ENCODE results near the gene ADO.

Gene ADO

DNA sequence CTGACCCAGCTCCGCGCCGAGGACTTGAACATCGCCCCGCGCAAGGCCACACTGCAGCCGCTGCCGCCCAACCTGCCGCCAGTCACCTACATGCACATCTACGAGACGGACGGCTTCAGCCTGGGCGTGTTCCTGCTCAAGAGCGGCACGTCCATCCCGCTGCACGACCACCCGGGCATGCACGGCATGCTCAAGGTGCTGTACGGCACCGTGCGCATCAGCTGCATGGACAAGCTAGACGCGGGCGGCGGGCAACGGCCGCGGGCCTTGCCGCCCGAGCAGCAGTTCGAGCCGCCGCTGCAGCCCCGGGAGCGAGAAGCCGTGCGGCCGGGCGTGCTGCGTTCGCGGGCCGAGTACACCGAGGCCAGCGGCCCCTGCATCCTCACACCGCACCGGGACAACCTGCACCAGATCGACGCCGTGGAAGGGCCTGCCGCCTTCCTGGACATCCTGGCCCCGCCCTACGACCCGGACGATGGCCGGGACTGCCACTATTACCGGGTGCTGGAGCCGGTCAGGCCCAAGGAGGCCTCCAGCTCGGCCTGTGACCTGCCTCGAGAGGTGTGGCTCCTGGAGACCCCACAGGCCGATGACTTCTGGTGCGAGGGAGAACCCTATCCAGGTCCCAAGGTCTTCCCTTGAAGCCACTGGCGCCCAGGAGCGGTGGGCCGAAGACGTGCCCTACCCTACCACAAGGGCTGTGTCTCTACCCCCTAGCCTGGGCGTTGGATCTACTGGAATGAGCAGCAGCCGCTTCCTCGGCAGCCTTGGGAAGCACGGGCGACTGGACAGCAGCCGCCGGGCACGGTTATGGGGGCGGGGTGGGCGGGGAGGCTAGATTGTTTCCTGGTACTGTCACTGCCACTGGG, 945 bp downstream of the ADO start:
- TF ChIP-seq, protein P1, sequence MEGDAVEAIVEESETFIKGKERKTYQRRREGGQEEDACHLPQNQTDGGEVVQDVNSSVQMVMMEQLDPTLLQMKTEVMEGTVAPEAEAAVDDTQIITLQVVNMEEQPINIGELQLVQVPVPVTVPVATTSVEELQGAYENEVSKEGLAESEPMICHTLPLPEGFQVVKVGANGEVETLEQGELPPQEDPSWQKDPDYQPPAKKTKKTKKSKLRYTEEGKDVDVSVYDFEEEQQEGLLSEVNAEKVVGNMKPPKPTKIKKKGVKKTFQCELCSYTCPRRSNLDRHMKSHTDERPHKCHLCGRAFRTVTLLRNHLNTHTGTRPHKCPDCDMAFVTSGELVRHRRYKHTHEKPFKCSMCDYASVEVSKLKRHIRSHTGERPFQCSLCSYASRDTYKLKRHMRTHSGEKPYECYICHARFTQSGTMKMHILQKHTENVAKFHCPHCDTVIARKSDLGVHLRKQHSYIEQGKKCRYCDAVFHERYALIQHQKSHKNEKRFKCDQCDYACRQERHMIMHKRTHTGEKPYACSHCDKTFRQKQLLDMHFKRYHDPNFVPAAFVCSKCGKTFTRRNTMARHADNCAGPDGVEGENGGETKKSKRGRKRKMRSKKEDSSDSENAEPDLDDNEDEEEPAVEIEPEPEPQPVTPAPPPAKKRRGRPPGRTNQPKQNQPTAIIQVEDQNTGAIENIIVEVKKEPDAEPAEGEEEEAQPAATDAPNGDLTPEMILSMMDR (conservative IDR thresholded peaks at IDR 0.05; ENCODE audit: low read depth, low read length), result no peak
- peak overlapping the region; percentile 87 for H3K4me3 ChIP-seq (ENCODE audit: low read depth, low read length)
- DNase-seq (ENCODE audit: low read depth), result peak; percentile 45

DNA sequence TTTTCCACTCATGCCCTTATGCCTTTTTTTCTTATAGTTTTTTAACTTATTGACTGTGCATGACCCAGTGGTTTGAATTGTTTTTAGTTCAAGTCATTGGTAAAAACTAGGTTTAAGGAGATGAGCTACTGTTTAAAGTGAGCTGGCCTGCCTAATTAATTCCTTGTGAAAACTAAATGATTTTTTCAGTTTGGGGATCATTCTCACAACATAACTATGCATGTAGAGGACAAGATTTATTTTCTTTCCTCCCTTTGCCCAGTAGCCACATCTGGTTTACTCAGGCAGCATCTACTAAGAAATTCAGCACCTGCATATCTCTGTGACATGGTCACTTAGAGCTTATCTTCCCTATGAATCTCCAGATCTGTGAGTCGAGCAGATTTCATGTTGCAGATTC, 1.7 kb downstream of the ADO start:
- DNase-seq (ENCODE audit: low read depth), result no peak
- TF ChIP-seq, protein P1 (conservative IDR thresholded peaks at IDR 0.05; ENCODE audit: low read depth, low read length), result no peak
- peak overlapping the region; percentile 87 for H3K4me3 ChIP-seq (ENCODE audit: low read depth, low read length)

- H3K4me3 ChIP-seq (ENCODE audit: low read depth, low read length), result no peak overlapping the region
- no peak for DNase-seq (ENCODE audit: low read depth)
- TF ChIP-seq, protein P1 (conservative IDR thresholded peaks at IDR 0.05; ENCODE audit: low read depth, low read length), result no peak
These were observed 5.8 kb downstream of the ADO start for GRCh38 chr10:62810156-62810902.

GRCh38 chr10:62811159-62811875, 6.8 kb downstream of the ADO start:
- DNase-seq (ENCODE audit: low read depth), result no peak
- TF ChIP-seq, protein P1 (conservative IDR thresholded peaks at IDR 0.05; ENCODE audit: low read depth, low read length), result no peak
- H3K4me3 ChIP-seq (ENCODE audit: low read depth, low read length), result no peak overlapping the region

- H3K4me3 ChIP-seq (ENCODE audit: low read depth, low read length), result no peak overlapping the region
- DNase-seq (ENCODE audit: low read depth), result no peak
These were observed 8.3 kb downstream of the ADO start for GRCh38 chr10:62812672-62813439.

GRCh38 chr10:62813453-62813852, 8.9 kb downstream of the ADO start:
- no peak overlapping the region for H3K4me3 ChIP-seq (ENCODE audit: low read depth, low read length)
- TF ChIP-seq, protein P1 (conservative IDR thresholded peaks at IDR 0.05; ENCODE audit: low read depth, low read length), result no peak
- DNase-seq (ENCODE audit: low read depth), result no peak

More at GRCh38 chr10:62812672-62813439, 8.3 kb downstream of the ADO start:
- TF ChIP-seq, protein P1 (conservative IDR thresholded peaks at IDR 0.05; ENCODE audit: low read depth, low read length), result no peak

Measured in choroid plexus epithelial cell (primary cell).